GM21423 (cell line): ENCODE measurements around the gene CC2D2B.
"Not testable (repeated sequence)": the region's sequence is repeated elsewhere in the genome, so short reads cannot be mapped to it uniquely, and the experiment has no call there.

Experiments used
- ATAC-seq: cut with Tn5 transposase; IDR thresholded peaks from one replicate; pipeline ENCODE4 v1.9.1; 2021; ENCODE audit warnings: mild to moderate bottlenecking, moderate library complexity; ENCODE audit not compliant: unreplicated experiment

Gene CC2D2B

DNA sequence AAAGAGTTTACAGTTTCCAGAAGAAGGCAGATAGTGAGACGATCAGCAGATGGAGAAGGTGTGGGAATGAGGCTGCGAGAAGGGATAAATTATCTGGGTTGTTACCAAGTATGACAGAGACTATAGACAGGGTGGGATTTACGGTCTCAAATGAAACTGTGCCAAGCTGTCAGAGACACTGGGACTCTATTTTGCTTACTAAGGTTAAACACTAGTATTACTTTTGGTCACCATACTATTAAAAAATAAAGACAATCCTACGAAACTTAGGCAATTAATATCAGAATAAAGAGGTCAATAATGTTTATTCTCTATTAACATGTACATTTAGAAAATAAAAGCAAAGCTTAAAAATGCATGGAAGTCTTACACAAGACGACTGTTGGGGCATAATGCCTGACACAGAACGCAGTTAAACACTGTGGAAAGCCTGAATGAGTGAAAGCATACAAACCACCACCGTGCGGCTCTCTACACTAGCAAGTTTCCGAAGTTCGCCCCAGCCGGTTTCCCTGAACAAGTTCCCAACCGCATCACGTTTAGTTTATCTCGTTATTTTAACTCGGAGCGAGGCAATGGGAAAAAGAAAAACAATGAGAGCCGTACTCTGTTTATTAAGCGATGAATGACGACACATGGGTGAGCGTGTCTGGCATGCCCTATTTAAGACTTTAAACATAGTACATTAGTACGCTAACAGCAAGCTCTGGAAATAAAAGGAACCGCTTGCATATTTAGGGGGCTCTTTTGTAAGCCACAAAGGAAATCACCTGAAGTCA is 909 bp upstream of the CC2D2B start:
- ATAC-seq = peak; percentile 32

DNA sequence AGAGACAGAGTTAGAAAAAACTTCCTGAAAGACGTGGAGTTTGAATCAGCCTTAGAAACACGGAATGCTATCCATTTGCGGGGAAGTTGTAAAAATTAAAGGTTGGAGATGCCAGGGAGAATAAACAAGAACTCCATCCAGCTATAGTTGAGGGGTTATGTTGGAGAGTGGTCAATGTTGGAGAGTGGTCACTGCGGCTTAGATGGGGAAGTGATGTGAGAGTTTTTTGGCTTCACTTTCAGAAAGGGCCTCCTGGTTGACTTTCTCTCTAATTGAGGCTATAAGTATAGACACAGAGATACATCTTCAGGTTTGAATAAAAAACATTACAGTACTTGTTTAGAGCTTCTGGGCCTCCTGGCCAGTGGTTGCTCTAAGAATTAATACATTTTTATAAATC is 675 bp downstream of the CC2D2B start:
- no peak for ATAC-seq

DNA sequence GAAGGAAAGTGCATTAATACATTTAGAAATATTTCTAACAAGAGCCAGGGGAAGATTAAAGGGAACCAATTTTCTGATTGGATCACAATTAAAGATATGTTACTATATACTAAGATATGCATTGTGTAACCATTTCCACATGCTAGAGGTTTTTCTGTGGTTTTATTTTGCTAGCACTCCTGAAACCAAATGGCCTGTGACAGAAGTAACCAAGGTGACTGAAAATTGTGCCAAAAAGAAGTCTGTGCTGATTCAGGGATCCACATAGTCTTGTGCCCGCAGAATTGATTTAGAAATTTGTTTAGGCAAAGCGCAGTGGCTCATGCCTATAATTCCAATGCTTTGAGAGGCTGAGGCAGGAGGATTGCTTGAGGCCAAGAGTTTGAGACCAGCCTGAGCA is 1.8 kb downstream of the CC2D2B start:
- ATAC-seq = no peak

DNA sequence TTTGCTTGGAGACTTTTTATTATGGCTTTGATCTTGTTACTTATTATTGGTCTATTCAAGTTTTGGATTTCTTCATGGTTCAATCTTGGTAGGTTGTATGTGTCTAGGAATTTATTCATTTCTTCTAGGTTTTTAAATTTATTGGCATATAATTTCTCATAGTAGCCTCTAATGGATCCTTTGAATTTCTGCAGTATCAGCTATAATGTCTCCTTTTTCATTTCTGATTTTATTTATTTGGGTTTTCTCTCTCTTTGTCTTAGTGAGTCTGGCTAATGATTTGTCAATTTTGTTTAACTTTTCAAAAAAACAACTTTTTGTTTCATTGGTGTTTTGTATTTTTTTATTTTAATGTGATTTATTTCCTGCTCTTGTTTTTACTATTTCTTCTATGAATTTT is 8.3 kb downstream of the CC2D2B start:
- ATAC-seq = not testable (repeated sequence)

DNA sequence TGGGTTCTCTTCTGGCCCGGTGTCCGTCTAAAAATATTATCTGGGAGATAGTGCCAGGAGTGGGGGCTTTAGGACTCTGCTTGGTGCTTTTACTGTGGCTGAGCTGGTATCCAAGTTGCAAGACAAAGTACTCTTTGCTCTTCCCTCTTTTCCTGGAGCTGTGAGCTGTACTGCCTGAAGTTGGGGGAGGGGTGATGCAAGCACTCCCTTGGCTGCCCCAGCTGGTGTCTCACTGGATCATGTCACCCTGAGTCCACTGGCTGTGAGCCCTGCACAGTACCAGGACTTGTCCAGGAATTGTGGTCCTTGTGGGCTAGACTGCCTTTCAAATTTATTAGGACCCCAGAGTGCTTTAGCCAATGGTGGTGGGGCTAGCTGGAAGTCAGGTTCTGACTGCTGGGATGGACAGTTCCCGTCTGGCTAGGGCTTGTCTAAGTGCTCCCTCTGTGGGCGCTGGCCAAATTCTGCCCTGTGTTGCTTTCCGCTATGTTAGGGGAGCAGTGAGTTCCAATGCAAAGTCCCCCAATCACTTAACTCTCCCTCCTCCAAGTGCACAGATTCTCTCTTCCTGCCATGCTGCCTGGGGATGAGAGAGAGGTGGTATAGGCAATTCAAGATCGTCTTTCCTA is 13.1 kb downstream of the CC2D2B start:
- no peak for ATAC-seq

DNA sequence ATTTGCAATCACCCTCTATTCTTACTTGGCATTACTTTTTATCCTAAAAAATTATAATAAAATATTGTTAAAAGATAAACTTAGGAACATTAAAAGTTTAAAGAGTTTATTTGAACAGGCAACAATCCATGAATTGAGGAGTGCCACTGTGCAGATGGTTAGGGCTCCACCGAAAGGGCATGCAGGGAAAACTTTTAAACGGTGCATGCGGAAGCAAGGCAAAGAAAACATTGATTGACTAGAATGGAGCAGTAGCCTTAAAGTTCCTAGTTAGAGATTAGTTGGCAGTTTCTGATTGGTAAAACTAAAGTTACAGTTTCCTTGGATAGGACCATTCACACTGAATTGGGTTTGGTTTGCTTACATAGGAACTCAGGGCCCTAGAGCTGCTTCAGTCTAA is 17.3 kb downstream of the CC2D2B start:
- no peak for ATAC-seq

DNA sequence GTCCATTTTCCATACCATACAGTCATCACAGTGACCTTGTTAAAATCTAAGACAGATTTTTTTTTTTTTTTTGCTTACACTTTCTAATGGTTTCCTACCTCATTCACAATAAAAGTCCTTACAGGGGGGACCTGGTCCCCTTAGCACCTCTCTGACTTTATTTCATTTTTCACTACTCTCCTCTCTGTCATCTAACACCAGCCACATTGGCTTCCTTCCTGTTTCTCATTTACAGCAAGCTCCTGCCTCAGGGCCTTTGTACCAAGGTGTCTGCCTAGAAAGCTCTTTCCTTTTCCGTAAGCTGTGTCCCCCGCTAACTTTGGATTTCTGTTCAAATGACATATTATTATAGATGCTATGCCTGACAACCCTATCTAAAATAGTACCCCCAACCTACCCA is 27.7 kb downstream of the CC2D2B start:
- no peak for ATAC-seq

DNA sequence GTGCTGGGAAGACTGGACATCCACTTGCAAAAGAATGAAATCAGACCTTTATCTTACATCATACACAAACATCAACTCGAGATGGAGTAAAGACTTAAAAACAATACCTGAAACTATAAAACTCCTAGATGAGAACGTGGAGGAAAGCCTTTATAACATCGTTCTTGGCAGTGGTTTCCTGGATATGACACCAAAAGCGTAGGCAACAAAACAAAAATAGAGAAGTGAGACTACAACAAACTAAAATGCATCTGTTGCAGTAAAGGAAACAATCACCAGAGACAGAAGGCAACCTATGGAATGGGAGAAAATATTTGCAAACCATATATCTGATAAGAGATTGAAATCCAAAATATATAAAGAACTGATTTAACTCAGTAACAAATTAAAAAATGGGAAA is 33.3 kb downstream of the CC2D2B start:
- no peak for ATAC-seq

DNA sequence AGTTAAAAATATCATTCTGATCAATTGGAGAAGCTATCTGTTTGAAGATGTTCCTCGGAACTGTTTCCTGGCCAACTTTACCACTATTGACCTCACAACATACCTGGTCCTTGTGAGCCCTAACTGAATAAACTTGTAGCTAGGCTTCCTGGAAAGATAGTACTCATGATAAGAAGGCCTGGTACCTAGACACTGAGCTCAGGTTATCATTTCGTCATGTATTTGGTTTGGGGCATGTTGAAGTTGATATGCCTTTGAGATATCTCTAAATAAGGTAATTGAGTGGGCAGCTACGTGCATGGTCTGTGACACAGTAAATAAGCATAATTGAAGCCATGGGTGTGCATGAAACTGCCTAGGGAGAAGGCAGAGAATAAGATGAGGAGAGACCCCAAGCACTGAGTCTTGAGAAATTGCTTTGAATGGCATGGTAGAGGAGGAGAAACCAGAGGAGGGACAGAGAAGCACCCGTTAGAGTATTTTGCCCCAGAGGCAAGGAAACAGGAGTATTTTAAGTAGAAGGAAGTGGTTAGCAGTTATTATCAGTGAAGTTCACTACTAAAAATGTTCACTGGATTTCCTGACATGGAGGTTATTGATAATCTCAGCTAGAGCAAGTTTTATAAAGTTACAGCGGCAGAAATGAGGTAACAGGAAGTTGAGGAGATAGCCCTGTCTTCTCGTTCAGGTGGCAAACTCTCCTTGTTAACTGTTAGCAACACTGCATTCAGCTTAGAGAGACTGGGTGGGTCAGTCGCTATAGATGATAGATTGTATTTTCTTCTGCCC is 55.6 kb downstream of the CC2D2B start:
- no peak for ATAC-seq

DNA sequence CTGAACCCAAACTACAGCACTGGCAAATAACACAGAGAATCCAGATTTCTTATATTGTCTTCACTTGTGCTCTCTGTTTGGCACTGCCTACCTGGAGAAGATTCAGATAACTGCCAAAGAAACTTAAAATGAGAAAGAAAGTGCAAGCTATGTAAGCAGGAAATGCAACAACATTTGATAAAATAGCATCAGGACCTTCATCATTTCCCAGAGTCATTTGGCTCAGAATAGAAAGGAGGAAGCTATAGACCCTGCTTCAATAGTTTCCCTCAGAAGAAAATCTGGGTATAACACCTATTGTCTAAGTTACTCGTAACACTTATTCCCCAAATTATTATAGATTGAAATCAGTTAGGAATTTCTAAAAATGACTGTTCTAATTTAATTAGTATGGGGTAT is 56.2 kb downstream of the CC2D2B start:
- ATAC-seq = no peak

DNA sequence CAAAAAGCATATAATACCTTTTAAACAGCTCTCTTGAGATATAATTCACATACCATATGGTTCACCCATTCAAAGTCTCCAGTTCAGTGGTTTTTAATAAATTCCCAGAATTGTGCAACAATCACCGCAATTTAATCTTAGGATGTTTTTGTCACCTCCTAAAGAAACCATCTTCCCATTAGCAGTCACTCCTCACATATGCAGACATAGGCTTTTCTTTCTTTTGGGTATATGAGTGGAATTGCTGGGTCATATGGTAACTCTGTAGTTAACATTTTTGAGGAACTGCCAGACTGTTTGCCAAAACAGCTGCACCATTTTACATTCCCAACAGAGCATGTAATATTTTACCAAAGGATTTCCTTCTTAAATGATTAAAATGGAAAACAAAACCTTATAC is 57.0 kb downstream of the CC2D2B start:
- no peak for ATAC-seq

DNA sequence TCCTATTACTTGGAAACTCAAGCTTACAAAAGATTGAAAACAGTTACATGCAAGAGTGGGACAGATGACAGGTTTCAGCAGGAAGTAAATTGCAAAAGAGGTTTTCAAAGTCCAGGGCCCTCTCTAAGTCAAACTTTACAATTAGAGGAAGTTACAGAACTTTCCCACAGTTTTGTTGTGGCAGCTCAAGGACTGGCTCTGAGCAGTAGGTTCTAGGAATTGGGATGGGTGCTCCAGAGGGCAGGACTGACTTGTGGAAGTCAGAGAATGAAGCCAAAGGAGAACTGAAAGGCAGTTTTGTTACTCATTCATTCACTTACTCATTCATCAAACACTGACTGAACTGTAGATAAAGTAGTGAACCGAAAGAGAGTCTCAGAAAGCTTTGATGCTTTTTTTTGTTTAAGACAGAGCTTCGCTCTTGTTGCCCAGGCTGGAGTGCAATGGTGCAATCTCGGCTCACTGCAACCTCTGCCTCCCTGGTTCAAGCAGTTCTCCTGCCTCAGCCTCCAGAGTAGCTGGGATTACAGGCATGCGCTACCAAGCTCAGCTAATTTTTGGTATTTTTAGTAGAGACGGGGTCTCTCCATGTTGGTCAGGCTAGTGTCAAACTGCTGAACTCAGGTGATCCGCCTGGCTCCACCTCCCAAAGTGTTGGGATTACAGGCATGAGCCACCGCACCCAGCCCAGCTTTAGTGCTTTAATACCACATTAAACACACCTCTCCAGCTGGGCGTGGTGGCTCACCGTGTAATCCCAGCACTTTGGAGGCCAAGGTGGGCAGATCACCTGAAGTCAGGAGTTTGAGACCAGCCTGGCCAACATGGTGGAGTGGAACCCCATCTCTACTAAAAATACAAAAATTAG is 68.8 kb downstream of the CC2D2B start:
- no peak for ATAC-seq

DNA sequence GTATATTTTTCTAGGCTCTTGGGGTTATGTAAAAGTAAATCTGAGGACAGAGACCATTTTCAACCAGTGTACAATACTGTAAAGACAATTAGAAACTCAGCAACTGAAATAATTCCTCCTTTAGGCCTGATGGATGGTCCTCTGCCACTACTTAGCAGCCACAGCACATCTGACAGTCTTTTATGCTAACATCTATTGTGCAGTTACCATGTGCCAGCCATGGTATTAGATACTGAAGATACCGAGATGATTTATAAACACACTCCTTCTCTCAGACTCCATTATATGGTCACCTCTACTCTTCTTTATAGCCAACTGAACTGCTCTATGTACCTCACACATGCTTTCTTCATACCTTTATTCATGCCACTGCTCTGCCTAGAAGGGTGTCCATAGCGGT is 74.4 kb downstream of the CC2D2B start:
- no peak for ATAC-seq

DNA sequence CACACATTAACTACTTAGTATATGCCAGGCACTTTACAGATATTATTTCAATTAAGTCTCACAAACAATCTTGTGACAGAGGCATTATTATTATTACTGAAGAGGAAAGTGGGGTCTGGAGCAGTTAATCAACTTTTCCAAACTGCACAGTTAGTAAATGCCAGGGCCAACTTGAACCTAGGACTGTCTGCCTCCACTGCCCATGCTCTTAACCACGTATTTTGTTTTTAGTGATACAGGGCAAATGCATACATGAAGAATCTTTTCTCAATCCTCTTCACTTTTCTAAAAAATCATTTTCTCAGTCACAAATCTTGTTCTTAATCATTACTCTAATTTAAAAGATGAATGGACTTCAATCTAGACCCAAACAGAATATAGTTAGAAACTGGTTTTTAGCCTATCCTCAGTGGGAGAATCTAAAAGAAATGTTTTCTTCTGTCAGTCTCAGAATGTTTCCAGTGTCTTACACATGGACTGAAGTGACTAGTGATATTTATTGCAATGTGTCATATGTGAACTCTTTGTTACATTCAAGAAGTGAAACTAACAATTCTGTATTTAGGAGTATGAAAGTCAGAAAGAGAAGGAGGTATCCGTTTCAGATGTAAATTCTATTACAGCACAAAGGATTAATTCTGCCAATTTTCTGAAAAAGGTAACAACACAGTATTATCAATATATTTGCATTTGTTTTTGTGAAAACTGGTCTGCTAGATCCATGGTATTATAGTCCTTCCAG is 80.1 kb downstream of the CC2D2B start:
- peak; percentile 56 for ATAC-seq

DNA sequence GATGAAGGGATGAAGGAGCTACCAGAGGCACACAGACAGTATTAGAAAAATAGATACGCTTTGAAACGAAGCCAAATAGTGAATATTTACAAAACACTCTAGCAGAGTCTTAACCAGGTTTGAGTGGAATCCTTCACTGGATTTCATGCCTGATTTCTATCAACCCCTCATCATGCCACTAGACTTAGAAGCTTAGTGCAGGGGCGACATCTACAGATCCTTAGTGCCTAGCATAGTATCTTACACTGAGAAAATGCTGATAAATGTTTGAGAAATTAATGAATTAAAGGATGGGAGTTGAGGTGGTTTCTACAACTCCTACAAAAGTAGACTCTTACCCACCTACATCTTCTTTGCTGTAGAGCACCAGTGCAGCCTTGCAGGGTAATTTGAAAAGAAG is 80.9 kb downstream of the CC2D2B start:
- ATAC-seq = no peak

DNA sequence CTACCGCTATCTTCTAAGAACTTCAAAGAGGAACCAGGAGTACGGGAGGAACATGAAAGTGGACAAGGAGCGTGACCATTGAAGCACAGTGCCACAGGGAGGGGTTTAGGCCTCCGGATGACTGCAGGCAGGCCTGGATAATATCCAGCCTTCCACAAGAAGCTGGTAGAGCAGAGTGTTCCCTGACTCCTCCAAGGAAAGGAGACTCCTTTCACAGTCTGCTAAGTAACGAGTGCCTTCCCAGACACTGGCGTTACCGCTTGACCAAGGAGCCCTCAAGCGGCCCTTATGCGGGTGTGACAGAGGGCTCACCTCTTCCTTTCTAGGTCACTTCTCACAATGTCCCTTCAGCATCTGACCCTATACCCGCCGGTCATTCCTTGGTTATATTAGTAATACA is 86.6 kb downstream of the CC2D2B start:
- ATAC-seq = not testable (repeated sequence)

DNA sequence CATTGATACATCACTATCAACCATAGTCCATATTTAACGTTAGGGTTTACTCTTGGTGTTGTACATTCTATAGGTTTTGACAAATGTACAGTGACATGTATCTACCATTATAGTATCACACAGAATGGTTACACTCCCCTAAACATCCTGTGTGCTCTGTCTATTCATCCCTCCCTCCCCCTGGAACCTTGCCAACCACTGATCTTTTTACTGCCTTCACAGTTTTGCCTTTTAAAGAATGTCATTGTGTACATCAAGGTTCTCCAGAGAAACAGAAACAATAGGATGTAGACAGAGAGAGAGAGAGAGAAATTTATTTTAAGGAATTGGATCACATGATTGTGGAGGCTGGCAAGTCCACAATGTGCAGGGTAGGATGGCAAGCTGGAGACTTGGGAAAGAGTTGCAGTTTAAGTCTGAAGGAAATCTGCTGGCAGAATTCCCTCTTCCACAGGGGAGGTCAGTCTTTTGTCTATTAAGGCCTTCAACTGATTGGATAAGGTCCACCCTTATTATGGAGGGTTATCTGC is 90.5 kb downstream of the CC2D2B start:
- no peak for ATAC-seq

DNA sequence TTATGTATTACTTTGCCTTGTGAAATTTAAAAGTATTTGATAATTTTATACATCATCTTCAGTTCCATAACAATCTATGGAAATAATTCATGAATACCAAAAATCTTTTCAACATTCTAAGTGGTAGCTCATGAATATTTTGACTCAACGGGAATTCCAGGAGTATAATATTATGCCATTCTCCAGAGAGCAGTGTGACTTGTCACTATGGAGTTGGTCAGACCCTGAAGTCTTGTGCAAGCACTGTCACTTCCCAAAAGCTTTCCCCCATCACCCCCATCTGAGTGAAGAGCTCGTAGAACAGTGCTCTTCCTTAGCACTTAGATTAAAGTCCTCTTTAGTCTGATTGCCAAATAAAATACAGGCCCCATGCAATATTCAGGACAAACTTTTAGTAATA is 106.2 kb downstream of the CC2D2B start:
- ATAC-seq = no peak

DNA sequence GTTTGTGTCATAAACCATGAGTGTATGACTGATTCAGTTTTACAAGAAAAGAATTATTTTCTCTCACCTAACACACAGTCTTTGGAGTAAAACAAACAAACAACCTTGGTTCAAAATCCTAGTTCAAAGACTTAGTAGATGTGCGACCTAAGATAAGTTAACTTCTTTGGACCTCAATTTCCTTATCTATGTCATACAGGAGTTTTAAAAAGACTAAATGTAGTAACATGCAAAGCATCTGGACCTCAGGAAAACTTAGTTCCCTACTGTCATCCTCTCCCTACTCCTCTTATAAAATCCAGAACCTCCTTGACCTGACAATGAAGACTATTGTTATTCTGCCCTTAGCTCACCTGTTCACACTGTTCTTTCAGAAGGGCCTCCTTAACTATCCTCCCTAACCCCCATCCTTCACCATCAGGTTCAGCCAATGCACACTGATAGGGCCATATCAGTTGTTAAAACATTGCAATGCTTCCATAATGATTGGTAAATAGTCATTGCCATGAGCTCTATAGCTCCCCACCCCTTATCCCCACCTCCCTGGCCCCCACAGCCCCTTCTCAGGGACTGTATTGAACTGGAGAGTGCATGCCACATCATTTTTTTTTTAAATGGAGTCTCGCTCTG is 106.8 kb downstream of the CC2D2B start:
- no peak for ATAC-seq
